ENCODE measurements around the gene DAPK1.
A peak's percentile ranks its signal among the peaks of the same experiment; 100 is the strongest.

The DAPK1 gene

DNA sequence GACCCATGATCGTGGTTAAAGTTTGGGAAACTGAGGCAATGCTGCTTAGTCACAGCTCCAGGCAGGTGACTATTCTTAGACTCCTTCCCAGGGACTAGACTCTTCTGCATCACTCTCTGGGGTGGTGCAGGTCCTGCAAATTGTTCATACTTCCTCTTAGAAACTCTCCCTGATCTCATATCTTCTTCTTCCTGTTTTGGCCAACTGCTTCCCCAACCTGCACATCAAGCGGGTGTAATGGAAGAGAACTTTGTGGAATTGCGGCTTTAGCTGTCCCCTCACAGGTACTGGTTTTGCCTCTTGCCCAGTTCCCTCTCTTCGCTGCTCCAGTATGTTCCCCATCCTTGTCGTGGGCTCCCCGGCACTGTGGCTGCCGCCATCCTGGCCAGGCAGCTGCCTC is 116.7 kb downstream of the DAPK1 start:
- TF ChIP-seq, protein P1, sequence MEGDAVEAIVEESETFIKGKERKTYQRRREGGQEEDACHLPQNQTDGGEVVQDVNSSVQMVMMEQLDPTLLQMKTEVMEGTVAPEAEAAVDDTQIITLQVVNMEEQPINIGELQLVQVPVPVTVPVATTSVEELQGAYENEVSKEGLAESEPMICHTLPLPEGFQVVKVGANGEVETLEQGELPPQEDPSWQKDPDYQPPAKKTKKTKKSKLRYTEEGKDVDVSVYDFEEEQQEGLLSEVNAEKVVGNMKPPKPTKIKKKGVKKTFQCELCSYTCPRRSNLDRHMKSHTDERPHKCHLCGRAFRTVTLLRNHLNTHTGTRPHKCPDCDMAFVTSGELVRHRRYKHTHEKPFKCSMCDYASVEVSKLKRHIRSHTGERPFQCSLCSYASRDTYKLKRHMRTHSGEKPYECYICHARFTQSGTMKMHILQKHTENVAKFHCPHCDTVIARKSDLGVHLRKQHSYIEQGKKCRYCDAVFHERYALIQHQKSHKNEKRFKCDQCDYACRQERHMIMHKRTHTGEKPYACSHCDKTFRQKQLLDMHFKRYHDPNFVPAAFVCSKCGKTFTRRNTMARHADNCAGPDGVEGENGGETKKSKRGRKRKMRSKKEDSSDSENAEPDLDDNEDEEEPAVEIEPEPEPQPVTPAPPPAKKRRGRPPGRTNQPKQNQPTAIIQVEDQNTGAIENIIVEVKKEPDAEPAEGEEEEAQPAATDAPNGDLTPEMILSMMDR (IDR thresholded peaks at IDR 0.05; ENCODE audit: unreplicated experiment in 3 of 3): no peak
- Mint-ChIP-seq H3K27me3 (ENCODE audit: low read depth) (no peaks in the 10 kb centered on the region), H3K36me3 (ENCODE audit: low read depth) (peaks cover 81% of the 10 kb centered on the region), H3K4me1 (peaks cover 44% of the 10 kb centered on the region), H3K4me3 (no peak overlapping the region), H3K27ac (peak overlapping the region in 2 of 3 experiments; percentile 94), H3K9me3 (peaks cover 2% of the 10 kb centered on the region)

DNA sequence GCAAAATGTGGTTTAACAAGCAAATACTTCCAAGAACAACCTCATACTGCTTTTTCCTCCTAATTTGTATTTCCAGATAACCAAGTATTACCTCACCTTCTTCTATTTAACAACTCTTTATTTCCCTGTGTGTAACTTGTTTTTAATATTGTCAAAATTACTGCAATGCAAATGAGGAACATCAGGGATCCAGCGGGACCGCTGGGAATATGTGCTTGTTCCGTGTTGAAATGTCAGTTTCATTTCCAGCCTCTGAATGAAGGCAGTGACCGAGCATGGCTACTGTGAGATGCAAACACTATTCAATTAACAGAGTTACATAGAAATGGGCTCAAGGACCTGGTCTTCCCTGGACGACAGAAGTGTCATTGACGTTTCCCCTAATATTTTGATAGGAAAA is 117.5 kb downstream of the DAPK1 start:
- H3K36me3 Mint-ChIP-seq (ENCODE audit: low read depth): peaks cover 77% of the 10 kb centered on the region
- H3K9me3 Mint-ChIP-seq: peaks cover 2% of the 10 kb centered on the region
- TF ChIP-seq, protein P1 (IDR thresholded peaks at IDR 0.05; ENCODE audit: unreplicated experiment in 3 of 3): no peak
- peak overlapping the region in 1 of 3 experiments; percentile 94 for H3K27ac Mint-ChIP-seq
- H3K4me3 Mint-ChIP-seq: no peak overlapping the region
- peaks cover 47% of the 10 kb centered on the region for H3K4me1 Mint-ChIP-seq
- no peaks in the 10 kb centered on the region for H3K27me3 Mint-ChIP-seq (ENCODE audit: low read depth)

DNA sequence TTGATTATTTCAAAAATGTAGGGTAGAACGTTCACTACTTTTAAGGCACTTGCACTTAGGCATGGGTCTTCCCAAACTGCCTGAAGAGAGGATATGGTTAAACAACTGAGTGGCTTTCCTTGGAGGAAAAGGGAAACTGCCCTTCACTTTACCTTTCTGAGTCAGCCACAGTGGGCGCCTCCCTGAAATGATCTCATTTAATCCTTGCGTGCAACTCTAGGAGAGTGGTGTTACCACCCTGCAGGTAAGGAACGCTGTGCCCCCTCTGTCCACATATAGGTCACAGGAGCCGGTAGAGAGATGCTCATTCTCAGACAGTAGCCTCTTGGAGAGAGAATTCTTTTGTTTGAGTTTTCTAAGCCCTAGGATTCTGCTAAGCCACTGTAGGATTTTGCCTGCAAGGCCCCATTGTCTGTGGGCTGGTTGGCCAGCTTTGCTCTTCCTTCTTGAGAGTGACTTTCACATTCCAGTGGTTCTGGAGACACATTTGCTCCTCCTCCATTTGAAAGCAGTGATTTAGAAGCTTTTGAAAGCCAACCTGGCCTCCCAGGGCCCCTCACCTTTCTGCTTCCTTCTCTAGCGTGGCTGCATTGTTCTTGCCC is 118.0 kb downstream of the DAPK1 start:
- H3K4me1 Mint-ChIP-seq: peaks cover 44% of the 10 kb centered on the region
- peaks cover 2% of the 10 kb centered on the region for H3K9me3 Mint-ChIP-seq
- peaks cover 77% of the 10 kb centered on the region for H3K36me3 Mint-ChIP-seq (ENCODE audit: low read depth)
- TF ChIP-seq, protein P1 (IDR thresholded peaks at IDR 0.05; ENCODE audit: unreplicated experiment in 3 of 3): no peak
- no peak overlapping the region for H3K4me3 Mint-ChIP-seq
- peak overlapping the region in 1 of 3 experiments; percentile 94 for H3K27ac Mint-ChIP-seq
- H3K27me3 Mint-ChIP-seq (ENCODE audit: low read depth): no peaks in the 10 kb centered on the region

DNA sequence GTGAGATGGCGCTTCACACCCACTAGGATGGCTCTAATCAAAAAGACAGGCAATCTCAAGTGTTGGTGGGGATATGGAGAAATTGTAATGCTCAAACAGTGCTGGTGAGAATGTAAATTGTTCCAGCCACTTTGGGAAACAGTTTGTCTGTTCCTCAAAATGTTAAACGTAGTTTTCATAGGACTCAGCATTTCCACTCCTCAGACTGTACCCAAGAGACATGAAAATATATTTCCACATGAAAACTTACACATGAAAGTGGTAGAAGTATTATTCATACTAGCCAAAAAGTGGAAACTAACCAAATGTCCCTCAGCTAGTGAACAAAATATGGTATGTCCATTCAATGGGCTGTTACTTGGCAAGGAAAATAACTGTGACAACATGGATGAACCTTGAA is 120.6 kb downstream of the DAPK1 start:
- Mint-ChIP-seq H3K9me3 (peaks cover 2% of the 10 kb centered on the region), H3K4me3 (no peak overlapping the region), H3K4me1 (peaks cover 33% of the 10 kb centered on the region), H3K27ac (no peak overlapping the region), H3K27me3 (ENCODE audit: low read depth) (no peaks in the 10 kb centered on the region), H3K36me3 (ENCODE audit: low read depth) (peaks cover 70% of the 10 kb centered on the region)
- TF ChIP-seq, protein P1 (IDR thresholded peaks at IDR 0.05; ENCODE audit: unreplicated experiment in 3 of 3): no peak

DNA sequence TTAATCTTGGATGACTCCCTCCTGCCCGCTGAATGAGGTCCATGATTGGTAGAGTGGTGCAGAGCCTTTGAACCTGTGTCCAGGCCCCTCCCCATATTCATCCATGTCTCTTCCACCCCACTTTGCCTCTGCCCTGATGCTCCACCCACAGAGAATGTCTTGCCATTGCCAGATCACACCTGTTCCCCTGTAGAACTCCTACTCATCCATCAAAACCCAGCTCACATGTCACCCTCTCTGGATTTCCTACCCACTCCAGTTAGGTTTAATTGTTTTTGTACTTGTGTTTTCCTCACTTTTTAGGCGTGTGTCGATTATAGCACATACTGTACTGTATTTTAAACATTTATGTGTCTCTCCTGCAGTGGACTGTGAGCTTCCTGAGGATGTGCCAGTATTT is 121.3 kb downstream of the DAPK1 start:
- Mint-ChIP-seq H3K4me3 (no peak overlapping the region), H3K4me1 (peaks cover 31% of the 10 kb centered on the region), H3K27me3 (ENCODE audit: low read depth) (no peaks in the 10 kb centered on the region), H3K27ac (no peak overlapping the region), H3K9me3 (peaks cover 2% of the 10 kb centered on the region), H3K36me3 (ENCODE audit: low read depth) (peaks cover 68% of the 10 kb centered on the region)
- TF ChIP-seq, protein P1 (IDR thresholded peaks at IDR 0.05; ENCODE audit: unreplicated experiment in 3 of 3): no peak

DNA sequence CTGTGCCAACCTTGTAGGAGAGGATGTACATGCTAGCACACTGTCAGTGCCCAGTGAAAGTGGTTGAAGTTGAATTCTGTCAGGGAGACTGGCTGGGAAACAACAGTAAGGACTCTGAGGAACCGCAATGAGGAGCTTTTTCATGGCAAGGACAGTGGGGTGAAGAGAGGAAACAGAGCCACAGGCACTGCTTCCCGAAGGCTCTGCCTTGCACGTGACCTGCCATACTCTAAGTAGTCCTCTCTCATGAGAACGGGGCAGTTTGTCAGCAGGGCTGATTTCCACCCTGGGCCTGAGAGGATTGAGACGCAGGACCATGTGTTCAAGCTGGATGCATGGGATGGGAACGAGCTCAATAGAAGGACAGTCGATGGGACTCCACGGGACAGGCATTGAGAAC is 121.7 kb downstream of the DAPK1 start:
- Mint-ChIP-seq H3K4me3 (no peak overlapping the region), H3K36me3 (ENCODE audit: low read depth) (peaks cover 67% of the 10 kb centered on the region), H3K27me3 (ENCODE audit: low read depth) (no peaks in the 10 kb centered on the region), H3K27ac (no peak overlapping the region), H3K9me3 (peaks cover 2% of the 10 kb centered on the region), H3K4me1 (peaks cover 27% of the 10 kb centered on the region)
- TF ChIP-seq, protein P1 (IDR thresholded peaks at IDR 0.05; ENCODE audit: unreplicated experiment in 3 of 3): no peak
